ELF-1 (cell line): Measurements from ENCODE around the gene PLCB1.
"Not testable (repeated sequence)": the region's sequence is repeated elsewhere in the genome, so short reads cannot be mapped to it uniquely, and the experiment has no call there.

Experiments used
- DNase-seq: peaks from one replicate; pipeline ENCODE4 v3.0.0-alpha.2; 2016; ENCODE audit warnings: low read depth, low spot score

Gene PLCB1

GRCh38 chr20:8443464-8444072 lies 311.5 kb downstream of the PLCB1 start:
- DNase-seq, result no peak

- DNase-seq, result no peak
Measured at GRCh38 chr20:8447262-8448120, 315.4 kb downstream of the PLCB1 start.

- no peak for DNase-seq
Measured at GRCh38 chr20:8449123-8449522, 317.1 kb downstream of the PLCB1 start.

- DNase-seq, result peak; percentile 53
Measured at GRCh38 chr20:8454137-8454712, 322.2 kb downstream of the PLCB1 start.

- no peak for DNase-seq
Measured at GRCh38 chr20:8456765-8457164, 324.7 kb downstream of the PLCB1 start.

GRCh38 chr20:8457978-8458377 lies 325.9 kb downstream of the PLCB1 start:
- DNase-seq, result no peak

GRCh38 chr20:8461186-8461585 lies 329.1 kb downstream of the PLCB1 start:
- DNase-seq, result no peak

GRCh38 chr20:8464368-8464767 lies 332.3 kb downstream of the PLCB1 start:
- no peak for DNase-seq

- not testable (repeated sequence) for DNase-seq
Measured at GRCh38 chr20:8466781-8467180, 334.7 kb downstream of the PLCB1 start.

- DNase-seq, result no peak
Measured at GRCh38 chr20:8470156-8470555, 338.1 kb downstream of the PLCB1 start.

- DNase-seq, result no peak
Measured at GRCh38 chr20:8471465-8471864, 339.4 kb downstream of the PLCB1 start.

- no peak for DNase-seq
Measured at GRCh38 chr20:8473459-8473858, 341.4 kb downstream of the PLCB1 start.

GRCh38 chr20:8474027-8474668 lies 342.1 kb downstream of the PLCB1 start:
- DNase-seq, result no peak

GRCh38 chr20:8476021-8476420 lies 344.0 kb downstream of the PLCB1 start:
- DNase-seq, result no peak

- no peak for DNase-seq
Measured at GRCh38 chr20:8480597-8480996, 348.5 kb downstream of the PLCB1 start.

GRCh38 chr20:8487696-8488095 lies 355.6 kb downstream of the PLCB1 start:
- DNase-seq, result no peak

- no peak for DNase-seq
Measured at GRCh38 chr20:8489094-8489883, 357.2 kb downstream of the PLCB1 start.

GRCh38 chr20:8490076-8490830 lies 358.2 kb downstream of the PLCB1 start:
- no peak for DNase-seq

- DNase-seq, result no peak
Measured at GRCh38 chr20:8492173-8492572, 360.1 kb downstream of the PLCB1 start.

- DNase-seq, result no peak
Measured at GRCh38 chr20:8498571-8498970, 366.5 kb downstream of the PLCB1 start.

- DNase-seq, result no peak
Measured at GRCh38 chr20:8504030-8504429, 372.0 kb downstream of the PLCB1 start.
